Epithelial cell of esophagus (primary cell): Measurements from ENCODE around the gene GNPTAB.

Source experiments
- DNase-seq: peaks from one replicate; pipeline ENCODE4 v3.0.0; 2010; ENCODE audit warnings: low read depth
- H3K4me3 ChIP-seq: 2 replicates; pipeline ENCODE4 v1.5.1; 2011; ENCODE audit warnings: mild to moderate bottlenecking, low read length, control low read depth
- TF ChIP-seq, protein P1 (sequence below): IDR thresholded peaks from 2 replicates; pipeline ENCODE4 v1.5.1; 2011; ENCODE audit warnings: low read depth, mild to moderate bottlenecking, low read length, control low read depth, inconsistent platforms; ENCODE audit not compliant: insufficient read depth; ENCODE audit errors: missing control alignments

GNPTAB gene

DNA sequence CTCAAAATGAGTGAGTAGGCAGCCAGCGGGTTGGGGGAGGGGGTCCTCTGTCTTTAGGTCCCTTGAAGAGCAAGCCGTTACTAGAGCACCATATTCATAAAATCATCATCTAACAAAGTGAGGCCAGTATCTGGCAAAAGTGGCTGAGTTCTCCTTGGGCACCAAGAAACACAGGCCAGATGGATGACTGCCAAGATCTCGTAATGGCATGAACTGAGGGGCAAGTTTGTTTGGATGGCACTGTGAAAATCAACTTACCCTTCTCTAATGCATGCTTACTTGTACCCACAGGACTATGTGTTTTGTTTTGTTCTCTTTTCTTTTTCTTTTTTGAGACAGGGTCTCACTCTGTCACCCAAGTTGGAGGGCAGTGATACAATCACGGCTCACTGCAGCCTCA is 41.6 kb downstream of the GNPTAB start:
- no peak for DNase-seq
- H3K4me3 ChIP-seq, result no peak overlapping the region
- TF ChIP-seq, protein P1, sequence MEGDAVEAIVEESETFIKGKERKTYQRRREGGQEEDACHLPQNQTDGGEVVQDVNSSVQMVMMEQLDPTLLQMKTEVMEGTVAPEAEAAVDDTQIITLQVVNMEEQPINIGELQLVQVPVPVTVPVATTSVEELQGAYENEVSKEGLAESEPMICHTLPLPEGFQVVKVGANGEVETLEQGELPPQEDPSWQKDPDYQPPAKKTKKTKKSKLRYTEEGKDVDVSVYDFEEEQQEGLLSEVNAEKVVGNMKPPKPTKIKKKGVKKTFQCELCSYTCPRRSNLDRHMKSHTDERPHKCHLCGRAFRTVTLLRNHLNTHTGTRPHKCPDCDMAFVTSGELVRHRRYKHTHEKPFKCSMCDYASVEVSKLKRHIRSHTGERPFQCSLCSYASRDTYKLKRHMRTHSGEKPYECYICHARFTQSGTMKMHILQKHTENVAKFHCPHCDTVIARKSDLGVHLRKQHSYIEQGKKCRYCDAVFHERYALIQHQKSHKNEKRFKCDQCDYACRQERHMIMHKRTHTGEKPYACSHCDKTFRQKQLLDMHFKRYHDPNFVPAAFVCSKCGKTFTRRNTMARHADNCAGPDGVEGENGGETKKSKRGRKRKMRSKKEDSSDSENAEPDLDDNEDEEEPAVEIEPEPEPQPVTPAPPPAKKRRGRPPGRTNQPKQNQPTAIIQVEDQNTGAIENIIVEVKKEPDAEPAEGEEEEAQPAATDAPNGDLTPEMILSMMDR, result no peak

DNA sequence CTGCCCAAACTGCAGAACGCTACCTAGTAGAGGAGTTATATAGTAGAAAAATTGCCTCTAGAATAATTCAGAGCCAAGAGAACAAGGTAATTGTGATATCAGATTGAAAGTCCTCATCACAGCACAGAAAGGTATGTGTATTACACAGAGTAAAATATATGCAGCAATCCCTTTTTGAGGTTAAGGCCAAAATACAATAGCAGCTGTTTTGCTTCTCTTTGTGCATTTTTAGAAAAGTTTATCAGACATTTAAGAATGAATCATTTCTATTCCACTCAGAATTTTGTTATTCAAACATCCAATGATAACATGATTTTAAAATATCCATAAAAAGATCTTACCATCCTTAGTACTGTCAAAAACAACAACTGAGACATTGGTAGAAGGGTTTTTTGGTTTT is 45.1 kb downstream of the GNPTAB start:
- TF ChIP-seq, protein P1, result no peak
- H3K4me3 ChIP-seq, result no peak overlapping the region
- no peak for DNase-seq

DNA sequence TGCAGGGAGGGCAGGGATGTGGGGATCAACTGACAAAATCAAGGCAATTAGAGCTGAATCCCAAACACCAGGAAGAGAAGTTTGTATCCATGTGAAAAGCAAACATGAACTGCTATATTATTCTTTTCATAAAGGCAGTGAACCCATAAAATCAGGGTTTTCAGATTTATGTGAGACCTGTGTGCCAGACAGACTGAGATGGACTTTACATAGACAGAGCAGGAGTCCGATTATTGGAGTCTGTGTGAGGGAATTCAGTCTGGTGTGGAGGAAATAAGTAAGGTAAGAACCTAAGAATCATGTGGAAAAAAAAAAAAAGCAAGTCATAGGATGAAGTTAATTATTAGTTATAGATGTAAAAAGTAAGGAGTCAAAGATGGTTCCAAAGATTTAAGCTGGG is 46.4 kb downstream of the GNPTAB start:
- H3K4me3 ChIP-seq, result no peak overlapping the region
- TF ChIP-seq, protein P1, result no peak
- no peak for DNase-seq

DNA sequence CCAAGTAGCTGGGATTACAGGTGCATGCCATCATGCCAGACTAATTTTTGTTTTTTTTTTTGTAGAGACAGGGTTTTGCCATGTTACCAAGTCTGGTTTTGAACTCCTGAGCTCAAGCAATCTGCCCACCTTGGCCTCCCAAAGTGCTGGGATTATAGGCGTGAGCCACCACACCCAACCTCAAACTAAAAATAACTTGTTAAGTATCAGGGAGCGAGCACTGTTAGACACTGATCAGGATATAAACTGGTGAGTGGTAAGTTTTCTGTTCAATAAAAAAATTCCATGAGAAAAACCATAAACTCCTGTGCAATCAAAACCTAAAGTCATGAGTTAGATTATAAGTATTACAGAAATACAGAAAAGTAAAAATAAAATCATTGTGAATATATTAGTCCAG is 46.9 kb downstream of the GNPTAB start:
- no peak overlapping the region for H3K4me3 ChIP-seq
- DNase-seq, result no peak
- TF ChIP-seq, protein P1, result no peak

DNA sequence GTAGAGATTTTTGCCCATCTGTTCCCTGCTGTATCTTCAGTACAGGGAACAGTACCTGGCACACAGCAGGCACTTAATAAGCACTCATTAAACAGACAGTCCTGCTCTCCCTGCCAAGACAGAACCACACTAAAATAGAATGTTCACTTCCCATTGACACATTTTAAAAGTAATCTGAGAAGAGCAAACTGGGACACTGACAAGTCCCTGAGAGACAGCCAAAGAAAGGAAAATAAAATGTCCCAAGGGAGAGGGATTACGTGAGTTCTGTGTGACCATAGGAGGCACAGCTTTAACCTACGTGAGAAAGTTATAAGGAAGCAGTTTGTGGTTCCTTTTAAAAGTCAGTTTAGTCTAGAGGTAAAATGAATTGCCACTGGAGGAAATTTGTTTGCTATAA is 47.6 kb downstream of the GNPTAB start:
- no peak overlapping the region for H3K4me3 ChIP-seq
- DNase-seq, result no peak
- TF ChIP-seq, protein P1, result no peak

DNA sequence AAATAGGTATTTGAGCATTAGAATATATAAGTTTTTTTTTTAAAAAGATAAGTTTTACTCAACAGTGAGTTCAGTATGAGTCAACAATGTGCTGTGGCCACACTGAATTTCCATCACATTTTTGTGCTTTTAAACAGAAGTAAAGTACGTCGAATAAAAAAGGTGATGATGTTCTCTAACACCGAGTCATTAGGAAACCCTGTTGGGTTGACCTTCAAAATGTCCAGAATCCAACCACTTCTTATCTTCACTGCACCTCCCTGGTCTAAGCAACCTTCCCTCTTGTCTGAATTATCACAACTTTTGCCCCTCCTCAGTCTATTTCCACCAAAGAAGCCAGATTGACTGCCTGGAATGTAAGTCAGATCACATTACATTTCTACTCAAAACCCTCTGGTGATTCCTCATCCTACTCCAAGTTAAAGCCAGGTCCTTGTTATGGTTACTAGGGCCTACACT is 48.5 kb downstream of the GNPTAB start:
- DNase-seq, result no peak
- no peak overlapping the region for H3K4me3 ChIP-seq
- TF ChIP-seq, protein P1, result no peak

DNA sequence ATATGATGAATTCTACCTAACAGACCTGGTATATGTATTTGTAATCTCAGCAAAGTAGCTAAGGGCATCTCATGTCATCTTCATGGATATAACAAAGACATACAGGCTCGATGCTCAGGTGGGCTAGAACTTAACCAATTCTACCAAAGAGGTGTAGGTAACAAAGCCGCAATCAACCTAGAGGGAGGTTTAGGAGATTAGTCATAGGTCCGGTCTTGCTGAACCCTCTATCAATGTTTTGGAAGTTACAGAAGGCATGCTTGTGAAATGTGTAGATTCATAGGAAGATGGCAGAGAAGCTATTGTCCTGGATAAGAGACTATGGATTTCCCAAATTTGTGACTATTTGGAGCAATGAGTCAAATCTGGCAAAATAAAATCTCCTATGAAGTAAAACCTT is 48.9 kb downstream of the GNPTAB start:
- no peak overlapping the region for H3K4me3 ChIP-seq
- DNase-seq, result no peak
- TF ChIP-seq, protein P1, result no peak
